Measurements from ENCODE around the gene PLA2G4B.

- TF ChIP-seq, protein P1, sequence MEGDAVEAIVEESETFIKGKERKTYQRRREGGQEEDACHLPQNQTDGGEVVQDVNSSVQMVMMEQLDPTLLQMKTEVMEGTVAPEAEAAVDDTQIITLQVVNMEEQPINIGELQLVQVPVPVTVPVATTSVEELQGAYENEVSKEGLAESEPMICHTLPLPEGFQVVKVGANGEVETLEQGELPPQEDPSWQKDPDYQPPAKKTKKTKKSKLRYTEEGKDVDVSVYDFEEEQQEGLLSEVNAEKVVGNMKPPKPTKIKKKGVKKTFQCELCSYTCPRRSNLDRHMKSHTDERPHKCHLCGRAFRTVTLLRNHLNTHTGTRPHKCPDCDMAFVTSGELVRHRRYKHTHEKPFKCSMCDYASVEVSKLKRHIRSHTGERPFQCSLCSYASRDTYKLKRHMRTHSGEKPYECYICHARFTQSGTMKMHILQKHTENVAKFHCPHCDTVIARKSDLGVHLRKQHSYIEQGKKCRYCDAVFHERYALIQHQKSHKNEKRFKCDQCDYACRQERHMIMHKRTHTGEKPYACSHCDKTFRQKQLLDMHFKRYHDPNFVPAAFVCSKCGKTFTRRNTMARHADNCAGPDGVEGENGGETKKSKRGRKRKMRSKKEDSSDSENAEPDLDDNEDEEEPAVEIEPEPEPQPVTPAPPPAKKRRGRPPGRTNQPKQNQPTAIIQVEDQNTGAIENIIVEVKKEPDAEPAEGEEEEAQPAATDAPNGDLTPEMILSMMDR (IDR thresholded peaks at IDR 0.05), result no peak
- TF ChIP-seq EZH2 (IDR thresholded peaks at IDR 0.05; ENCODE audit: borderline replicate concordance, insufficient read depth, low read depth, low read length, poor library complexity, severe bottlenecking), result no peak
These were observed 52.6 kb downstream of the PLA2G4B start for GRCh38 chr15:41891226-41891625.
